Testis (tissue), 2 donors: ENCODE results near the gene TDRD9.

ENCODE experiments used
- CTCF ChIP-seq, 3 experiments: fragments of 450-650 bp in 2 of 3; fragments of 200-600 bp in 1 of 3; sonication (generic) in 1 of 3; IDR thresholded peaks; one replicate each; pipeline ENCODE4 v1.5.1; 2016 to 2019; ENCODE audit warnings: antibody characterized with exemption in 3 of 3, mild to moderate bottlenecking in 2 of 3, moderate library complexity in 1 of 3
- POLR2A ChIP-seq: fragments of 450-650 bp; IDR thresholded peaks from one replicate; pipeline ENCODE4 v1.6.1; 2017; ENCODE audit warnings: antibody characterized with exemption, mild to moderate bottlenecking, moderate library complexity

GRCh38 chr14:103999795-104000440, 71.7 kb downstream of the TDRD9 start:
- TF ChIP-seq CTCF (IDR thresholded peaks at IDR 0.05) (no peak), POLR2A (no peak)
